Urinary bladder (tissue), 4 donors: ENCODE data around the gene CITED1. TPM values are rescaled to one million over a fixed set of nuclear protein-coding genes. Genes with fewer than 3 reads are reported as not detected.
"Not testable (repeated sequence)": the region's sequence is repeated elsewhere in the genome, so short reads cannot be mapped to it uniquely, and the experiment has no call there.

Experiments
- DNase-seq: peaks from one replicate; pipeline ENCODE4 v3.0.0-alpha.2; 2015; ENCODE audit errors: extremely low spot score
- H3K27ac ChIP-seq: one replicate; pipeline ENCODE4 v1.5.1; 2013; ENCODE audit warnings: low read depth, mild to moderate bottlenecking, moderate library complexity
- H3K36me3 ChIP-seq: one replicate; pipeline ENCODE4 v1.6.1; 2013; ENCODE audit warnings: mild to moderate bottlenecking, moderate library complexity; ENCODE audit not compliant: insufficient read depth
- H3K4me1 ChIP-seq: one replicate; pipeline ENCODE4 v1.6.1; 2013; ENCODE audit warnings: mild to moderate bottlenecking, moderate library complexity; ENCODE audit not compliant: insufficient read depth
- H3K4me3 ChIP-seq: one replicate; pipeline ENCODE4 v1.5.1; 2013; ENCODE audit warnings: low read depth, low read length
- WGBS: extraction: QIAGEN DNeasy Blood & Tissue Kit; methylation state at CpG from one replicate; pipeline ENCODE4 v1.1.7; 2013; 5-methylcytosine and 5-hydroxymethylcytosine counted together
- polyA plus RNA-seq: library from polyadenylated mRNA; stranded (reverse); fragments of 200-250 nt; gene quantifications from one replicate; pipeline ENCODE4 v1.2.3, GENCODE V29; 2013
- total RNA-seq: library from RNA; depleted of rRNA; stranded (reverse); fragments of >200 nt; gene quantifications from one replicate; pipeline ENCODE4 v1.2.3, GENCODE V29; 2014
- donor health status: healthy with polysubstance abuse.
- donor health status: healthy.

CITED1 gene
- 1.6 TPM for total RNA-seq
- 0.56 TPM for polyA plus RNA-seq

DNA sequence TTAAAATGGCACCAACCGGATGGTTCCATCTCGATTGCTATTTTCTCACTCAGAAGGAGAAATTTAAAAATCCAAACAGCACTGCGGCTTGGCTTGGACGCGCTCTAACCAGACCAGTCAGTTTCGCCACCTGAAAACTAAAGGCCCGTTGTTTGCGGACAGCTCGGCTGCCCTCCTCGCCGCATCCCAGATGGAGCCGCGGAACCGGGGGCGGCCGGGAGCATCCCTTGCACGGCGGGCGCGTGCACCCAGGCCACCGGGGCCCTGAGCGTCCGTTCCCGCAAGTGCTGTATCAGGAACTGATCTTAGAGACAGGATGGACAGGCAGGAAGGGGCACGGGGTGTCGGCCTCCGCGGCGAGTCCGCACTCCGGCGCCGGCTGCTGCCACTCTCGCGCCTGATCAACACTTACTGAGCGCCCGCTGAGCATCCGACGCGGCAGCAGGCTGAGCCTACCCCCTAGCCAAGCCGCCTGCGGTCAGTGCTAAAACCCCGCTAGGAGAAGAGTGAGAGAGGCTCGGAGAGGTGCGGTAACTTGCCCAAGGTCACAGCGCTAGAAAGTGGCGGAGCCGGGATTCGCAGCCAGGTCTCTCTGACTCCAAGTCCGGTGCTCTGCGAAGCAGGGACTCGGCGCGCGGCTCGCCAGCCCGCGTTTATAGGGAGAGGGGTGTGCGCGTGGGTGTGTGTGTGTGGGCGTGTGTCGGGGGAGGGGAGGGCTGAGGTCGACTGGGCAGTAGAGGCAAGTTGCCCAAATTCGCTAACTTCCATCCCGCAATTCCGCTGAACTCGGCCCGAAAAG is at the start of gene CITED1:
CITED1 (minus strand) TSS at position 629 of the 799 bp plus-strand sequence. CDS start 3,045 bp downstream, outside the sequence.
- H3K4me3 ChIP-seq: peak within 1 kb of the TSS; percentile 67
- WGBS: under 1% methylated on average over 68 of the region's 68 CpGs
- no peak for DNase-seq
- no peak within 1 kb of the TSS for H3K27ac ChIP-seq
- peaks cover 2% of the 10 kb centered on the region for H3K4me1 ChIP-seq
- H3K36me3 ChIP-seq: no peaks in the 10 kb centered on the region

GRCh38 chrX:72352786-72353185 is 47.1 kb upstream of the CITED1 start:
- WGBS: 97% methylated on average over 3 of the region's 3 CpGs
- Histone ChIP-seq H3K36me3 (no peaks in the 10 kb centered on the region), H3K4me3 (no peak overlapping the region), H3K4me1 (no peaks in the 10 kb centered on the region), H3K27ac (no peak overlapping the region)
- no peak for DNase-seq

DNA sequence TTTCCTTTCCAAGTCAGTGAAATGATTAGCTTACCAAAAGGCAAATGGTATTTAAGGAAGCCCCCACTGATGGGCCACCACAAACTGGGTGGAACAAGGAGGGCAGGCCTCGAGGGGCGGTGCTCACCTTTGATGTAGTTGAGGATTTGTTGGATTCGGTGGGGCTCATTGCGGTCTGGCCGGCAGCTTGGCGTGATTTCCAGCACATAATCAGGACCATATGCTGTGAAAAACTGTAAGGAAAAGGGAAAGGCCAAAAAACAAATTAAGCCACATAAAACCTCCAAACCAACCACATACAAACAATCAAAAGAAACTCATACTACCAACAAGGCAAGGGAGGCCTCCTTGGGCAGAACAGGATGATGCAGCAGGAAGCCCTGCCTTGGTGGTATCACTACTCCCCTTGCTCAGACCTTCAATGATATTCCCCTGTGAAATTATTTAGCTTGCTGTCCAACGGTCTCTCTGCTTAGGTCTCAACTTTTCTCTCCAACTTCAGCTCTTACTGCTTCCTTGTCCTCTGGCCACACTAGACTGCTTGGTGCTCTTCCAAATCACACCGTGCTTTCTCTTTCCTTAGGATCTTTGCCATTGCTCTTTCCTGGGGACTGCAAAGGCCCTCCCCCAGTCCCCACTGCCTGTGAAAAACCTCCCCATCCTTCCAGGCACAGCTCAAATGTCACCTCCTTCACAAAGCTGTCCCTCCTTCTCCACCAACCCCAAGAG is 46.1 kb upstream of the CITED1 start:
- Histone ChIP-seq H3K4me3 (no peak overlapping the region), H3K36me3 (no peaks in the 10 kb centered on the region), H3K4me1 (no peaks in the 10 kb centered on the region), H3K27ac (no peak overlapping the region)
- peak; percentile 2 for DNase-seq
- 58% methylated on average over 8 of the region's 8 CpGs for WGBS

- no peak for DNase-seq
- no peaks in the 10 kb centered on the region for H3K36me3 ChIP-seq
- 88% methylated on average over 3 of the region's 3 CpGs for WGBS
- H3K4me3 ChIP-seq: no peak overlapping the region
- H3K4me1 ChIP-seq: no peaks in the 10 kb centered on the region
- no peak overlapping the region for H3K27ac ChIP-seq
These were observed 43.5 kb upstream of the CITED1 start for GRCh38 chrX:72349190-72349589.

GRCh38 chrX:72348247-72348979 is 42.7 kb upstream of the CITED1 start:
- Histone ChIP-seq H3K36me3 (no peaks in the 10 kb centered on the region), H3K4me3 (no peak overlapping the region), H3K4me1 (no peaks in the 10 kb centered on the region), H3K27ac (no peak overlapping the region)
- WGBS: 96% methylated on average over 5 of the region's 5 CpGs
- no peak for DNase-seq

GRCh38 chrX:72347366-72347765 is 41.7 kb upstream of the CITED1 start:
- no peaks in the 10 kb centered on the region for H3K36me3 ChIP-seq
- no peak overlapping the region for H3K4me3 ChIP-seq
- WGBS: 66% methylated on average over 2 of the region's 2 CpGs
- no peak for DNase-seq
- H3K27ac ChIP-seq: no peak overlapping the region
- no peaks in the 10 kb centered on the region for H3K4me1 ChIP-seq

DNA sequence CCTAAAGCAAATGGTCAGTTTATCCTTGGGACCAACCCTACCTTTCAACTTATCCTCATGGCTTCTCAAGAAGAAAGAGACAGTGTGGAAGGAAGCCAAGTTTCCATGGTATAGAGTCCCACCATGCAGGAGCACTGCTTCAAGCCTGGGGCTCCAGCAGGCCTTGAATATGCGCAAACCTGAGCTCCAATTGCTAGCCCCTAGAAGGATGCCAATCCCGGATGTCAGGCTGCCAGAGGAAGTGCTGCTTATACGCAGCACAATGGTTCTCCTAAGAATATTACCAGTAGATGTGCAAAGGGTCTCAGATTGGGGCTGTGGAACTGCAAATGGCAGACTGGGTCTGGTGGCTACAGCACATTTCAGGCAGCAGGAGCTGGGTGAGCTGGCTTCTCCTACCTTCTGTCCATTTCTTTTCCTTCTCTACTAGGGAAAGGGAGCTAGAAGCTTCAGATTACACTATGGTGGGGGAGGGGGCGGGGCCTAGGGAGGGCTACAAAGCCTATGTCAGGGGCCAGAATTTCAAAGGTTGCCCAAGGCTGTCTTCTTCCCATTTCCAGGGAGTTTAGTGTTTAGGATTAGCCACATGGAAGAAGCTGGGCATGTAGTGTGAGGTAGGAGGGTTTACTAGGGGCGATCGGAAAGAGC is 40.7 kb upstream of the CITED1 start:
- H3K36me3 ChIP-seq: no peaks in the 10 kb centered on the region
- WGBS: 92% methylated on average over 6 of the region's 6 CpGs
- H3K27ac ChIP-seq: no peak overlapping the region
- DNase-seq: no peak
- no peaks in the 10 kb centered on the region for H3K4me1 ChIP-seq
- no peak overlapping the region for H3K4me3 ChIP-seq

DNA sequence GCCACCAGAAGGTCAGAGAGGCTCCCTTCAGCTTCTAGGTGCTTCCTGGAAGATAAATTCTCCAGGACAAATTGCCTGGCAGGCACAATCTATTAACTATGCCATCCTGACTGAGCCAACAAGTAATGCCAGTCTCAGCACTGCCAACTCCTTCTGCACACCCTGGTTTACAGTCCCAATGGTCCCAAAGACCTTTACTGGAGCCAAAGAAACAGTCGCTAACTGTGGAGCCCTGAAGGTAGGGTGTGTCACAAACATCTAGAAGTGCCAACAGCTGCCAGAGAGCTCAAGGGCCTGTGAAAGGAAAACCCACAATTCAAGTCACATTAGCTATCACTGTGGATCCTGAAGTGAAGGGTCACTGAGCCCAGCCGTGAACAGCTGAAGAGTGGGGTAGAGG is 34.9 kb upstream of the CITED1 start:
- H3K27ac ChIP-seq: no peak overlapping the region
- no peak for DNase-seq
- no peak overlapping the region for H3K4me3 ChIP-seq
- 91% methylated on average over 2 of the region's 2 CpGs for WGBS
- no peaks in the 10 kb centered on the region for H3K4me1 ChIP-seq
- no peaks in the 10 kb centered on the region for H3K36me3 ChIP-seq

DNA sequence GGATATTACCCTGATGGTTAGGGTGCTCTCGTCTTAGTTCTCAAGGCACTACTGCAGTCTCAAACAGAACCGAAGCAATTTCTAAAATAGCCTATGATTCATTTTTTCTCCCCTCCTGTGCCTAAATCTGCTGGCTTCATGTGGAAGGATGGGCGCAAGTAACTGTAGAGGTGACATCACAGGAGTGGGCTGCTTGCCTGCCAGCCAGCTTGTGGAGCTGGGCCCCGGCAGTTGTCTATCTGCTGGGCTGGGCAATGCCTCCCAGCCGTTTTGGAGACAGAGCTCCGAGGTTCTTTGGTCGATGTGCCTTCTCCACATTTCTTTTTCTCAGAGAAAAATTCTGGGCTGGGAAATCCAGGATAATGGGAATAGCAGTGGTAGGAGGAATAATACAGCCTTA is 34.3 kb upstream of the CITED1 start:
- DNase-seq: no peak
- Histone ChIP-seq H3K4me3 (no peak overlapping the region), H3K36me3 (no peaks in the 10 kb centered on the region), H3K4me1 (no peaks in the 10 kb centered on the region), H3K27ac (no peak overlapping the region)
- 88% methylated on average over 7 of the region's 7 CpGs for WGBS

GRCh38 chrX:72330131-72330530 is 24.4 kb upstream of the CITED1 start:
- WGBS: 88% methylated on average over 3 of the region's 3 CpGs
- H3K27ac ChIP-seq: no peak overlapping the region
- DNase-seq: no peak
- peaks cover 2% of the 10 kb centered on the region for H3K36me3 ChIP-seq
- no peaks in the 10 kb centered on the region for H3K4me1 ChIP-seq
- H3K4me3 ChIP-seq: no peak overlapping the region

- DNase-seq: no peak
- WGBS: 85% methylated on average over 8 of the region's 8 CpGs
These were observed 21.0 kb upstream of the CITED1 start for GRCh38 chrX:72326605-72327300.

GRCh38 chrX:72319651-72320050 is 13.9 kb upstream of the CITED1 start:
- not testable (repeated sequence) for DNase-seq, H3K4me3 ChIP-seq, H3K36me3 ChIP-seq, H3K4me1 ChIP-seq, H3K27ac ChIP-seq
- 99% methylated on average over 8 of the region's 8 CpGs for WGBS

More at GRCh38 chrX:72326605-72327300, 21.0 kb upstream of the CITED1 start:
- peaks cover 2% of the 10 kb centered on the region for H3K36me3 ChIP-seq
- no peaks in the 10 kb centered on the region for H3K4me1 ChIP-seq
- no peak overlapping the region for H3K4me3 ChIP-seq
- H3K27ac ChIP-seq: no peak overlapping the region

DNA sequence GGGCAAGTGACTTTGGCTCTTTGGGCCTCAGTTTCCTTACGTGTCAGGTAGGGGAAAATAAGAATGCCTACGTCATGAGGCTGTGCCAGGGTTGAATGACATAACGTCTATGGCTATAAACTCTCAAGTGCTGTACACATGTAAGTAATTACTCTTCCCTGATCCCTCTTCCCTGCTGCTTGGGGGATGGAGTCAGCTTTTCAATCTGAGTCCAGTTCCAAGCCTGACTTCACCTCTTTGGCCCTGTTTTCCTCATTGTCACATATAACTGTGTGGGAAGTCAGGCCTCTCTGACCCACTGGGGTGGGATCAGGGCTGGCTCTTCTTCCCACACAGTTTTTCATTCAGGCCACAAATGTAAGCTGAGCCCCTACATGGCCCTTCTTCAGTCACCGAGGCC is 11.4 kb upstream of the CITED1 start:
- H3K27ac ChIP-seq: no peak overlapping the region
- no peak for DNase-seq
- 87% methylated on average over 4 of the region's 4 CpGs for WGBS
- H3K4me3 ChIP-seq: no peak overlapping the region
- no peaks in the 10 kb centered on the region for H3K36me3 ChIP-seq
- H3K4me1 ChIP-seq: peaks cover 2% of the 10 kb centered on the region
